Measurements from ENCODE around the gene NIPA2.

NIPA2 gene

GRCh38 chr15:22903961-22904534 lies 65.6 kb downstream of the NIPA2 start:
- DNase-seq: no peak

GRCh38 chr15:22904736-22905135 lies 66.3 kb downstream of the NIPA2 start:
- no peak for DNase-seq

DNA sequence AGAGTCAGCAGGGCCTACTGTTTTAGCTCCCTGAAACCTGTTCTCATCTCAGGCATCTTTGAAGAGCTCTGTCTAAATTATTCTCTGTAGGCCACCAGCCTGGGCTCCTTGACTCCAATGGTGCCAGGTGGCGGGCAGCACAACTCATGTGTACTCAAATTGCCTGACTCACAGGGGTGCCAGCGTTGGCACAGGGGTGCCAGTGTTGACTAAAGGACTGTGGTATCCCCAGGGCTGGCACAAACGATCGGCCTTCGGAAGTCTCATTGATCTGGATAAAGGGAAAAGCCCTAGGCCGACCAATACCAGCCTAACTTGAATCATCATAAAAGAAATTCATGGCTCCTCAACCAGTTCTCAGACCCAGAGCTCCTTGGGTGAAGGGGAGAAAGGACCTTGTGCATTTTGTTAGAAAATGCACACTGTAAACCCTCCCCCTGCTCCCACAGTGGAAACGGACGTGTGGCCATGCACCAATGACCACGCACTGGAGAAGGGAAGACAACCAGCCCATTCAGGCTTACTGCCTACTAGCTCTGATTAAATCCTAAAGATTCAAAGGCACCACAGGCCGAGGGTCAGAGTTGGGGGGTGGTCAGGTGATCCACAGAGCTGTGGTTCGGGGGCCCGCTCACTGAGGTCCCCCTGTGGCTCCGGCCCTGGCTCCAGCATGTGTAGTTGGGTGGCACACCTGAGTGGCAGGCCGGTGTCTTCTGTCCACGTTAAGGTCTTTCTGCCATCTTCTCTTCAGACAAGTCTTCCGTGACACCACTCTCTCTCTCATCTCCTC lies 68.9 kb downstream of the NIPA2 start:
- DNase-seq: no peak

DNA sequence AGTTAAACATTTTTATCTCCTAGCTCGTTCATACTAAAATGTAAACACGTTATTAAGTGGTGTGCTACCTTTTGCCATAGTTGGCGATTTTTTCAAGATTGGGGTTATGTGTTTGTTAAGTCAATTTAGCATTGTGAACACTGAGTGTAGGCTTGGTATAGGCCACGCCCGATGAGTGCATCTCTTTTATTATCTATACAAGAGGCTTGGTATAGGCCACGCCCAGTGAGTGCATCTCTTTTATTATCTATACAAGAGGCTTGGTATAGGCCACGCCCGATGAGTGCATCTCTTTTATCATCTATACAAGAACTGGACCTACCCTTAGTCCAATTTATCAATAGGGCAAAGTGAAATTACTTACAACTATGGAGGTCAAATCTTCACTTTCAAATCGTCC lies 70.4 kb downstream of the NIPA2 start:
- DNase-seq: no peak

DNA sequence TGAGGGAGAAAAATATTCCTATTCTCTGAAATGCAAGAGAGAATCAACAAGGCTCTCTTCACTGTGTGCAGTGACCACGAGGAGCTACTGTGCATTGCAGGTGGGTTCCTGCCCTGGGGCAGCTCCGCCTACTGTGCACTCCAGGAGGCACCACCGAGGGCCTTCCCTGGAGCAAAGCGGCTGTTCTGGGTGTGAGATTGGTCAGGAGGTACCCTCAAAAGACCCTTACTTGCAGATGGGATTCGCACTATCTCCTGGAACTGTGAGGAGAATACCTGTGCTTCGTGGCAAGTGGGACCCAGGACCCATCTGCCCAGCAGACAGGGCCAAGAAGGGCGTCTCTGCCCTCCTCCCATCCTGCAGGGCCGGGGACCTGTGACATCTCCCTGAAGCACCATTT lies 72.8 kb downstream of the NIPA2 start:
- DNase-seq: no peak

- no peak for DNase-seq
These were observed 73.8 kb downstream of the NIPA2 start for GRCh38 chr15:22912256-22912655.

DNA sequence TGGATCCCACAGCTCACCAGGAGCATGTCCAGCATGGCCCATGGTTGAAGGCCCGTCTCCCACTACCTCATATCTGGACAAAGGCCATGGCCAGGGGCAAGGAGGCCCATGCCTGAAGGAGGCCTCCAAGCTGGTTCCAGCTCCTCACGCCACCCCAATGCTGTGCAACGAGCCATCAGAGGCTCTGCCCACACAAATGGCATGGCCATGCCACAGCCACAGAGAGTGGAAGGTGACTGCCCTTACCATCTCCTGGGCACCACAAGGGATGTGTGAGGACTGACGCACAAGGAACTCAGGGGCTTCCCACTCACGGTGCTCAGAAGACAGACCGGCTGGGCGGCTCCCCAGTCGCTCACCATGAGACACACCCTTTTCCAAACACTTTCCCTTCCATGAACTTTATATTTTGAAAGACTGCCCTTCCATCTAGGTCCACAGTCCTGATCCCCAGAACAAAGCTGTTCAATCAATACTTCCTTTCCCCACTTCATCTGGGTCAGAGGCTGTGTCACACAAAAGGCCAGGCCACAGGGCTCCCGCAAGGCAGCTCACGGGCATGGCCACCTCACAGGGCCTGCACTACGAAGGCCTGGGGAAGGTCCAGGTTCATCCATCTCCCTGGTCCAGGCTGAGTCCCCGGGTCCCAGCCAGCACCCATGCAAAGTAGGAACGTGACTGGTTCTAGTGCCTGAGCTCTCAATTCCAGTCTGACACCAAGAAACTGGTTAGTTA lies 75.3 kb downstream of the NIPA2 start:
- DNase-seq: no peak

DNA sequence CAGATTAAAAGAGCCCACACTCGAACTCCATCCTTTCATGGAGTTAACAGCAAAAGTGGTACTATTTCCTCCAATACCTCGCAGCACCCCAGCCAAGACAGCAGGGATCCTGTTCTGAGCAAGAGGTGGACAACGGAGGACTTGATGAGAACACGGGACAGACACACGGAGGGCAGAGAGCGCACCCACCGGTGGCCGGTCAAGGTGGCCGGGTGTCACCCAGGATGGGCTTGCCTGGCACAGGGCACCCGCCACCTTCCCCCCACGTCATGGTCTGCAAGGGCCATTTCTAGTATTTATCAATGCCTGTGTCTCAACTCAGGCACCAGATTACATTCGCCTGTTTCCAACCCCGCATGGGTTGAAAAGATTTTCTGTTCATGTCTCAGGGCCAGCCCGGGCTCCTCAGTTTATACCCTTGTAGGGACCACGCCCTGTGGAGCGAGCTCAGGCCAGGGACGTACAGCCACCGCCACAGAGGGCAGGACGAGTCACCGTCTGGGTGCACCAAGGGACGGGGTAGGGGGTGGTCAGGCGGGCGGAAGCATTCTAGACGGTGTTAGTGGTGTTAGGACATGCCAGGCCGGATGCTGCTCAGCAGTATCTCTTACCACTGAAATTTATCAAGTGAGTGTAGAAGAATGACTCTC lies 77.5 kb downstream of the NIPA2 start:
- DNase-seq: no peak

- no peak for DNase-seq
These were observed 78.3 kb downstream of the NIPA2 start for GRCh38 chr15:22916606-22917350.

- DNase-seq: no peak
These were observed 79.1 kb downstream of the NIPA2 start for GRCh38 chr15:22917556-22917955.

Measured in activated naive CD4-positive, alpha-beta T cell treated with Interleukin-2 at 50 U/mL for 16 hours (primary cell).